Astrocyte (in vitro differentiated cells and primary cell): ENCODE data around the gene PRDX3. TPM values are rescaled to one million over a fixed set of nuclear protein-coding genes. Genes with fewer than 3 reads are reported as not detected.

ENCODE experiments used
- DNase-seq: peaks from one replicate; pipeline ENCODE4 v3.0.0-alpha.2; 2010; ENCODE audit warnings: low read depth
- FAIRE-seq: peaks from 2 replicates; lab custom pipeline; 2011; peaks lifted over from hg19 to GRCh38; lab: Jason Lieb, UNC
- H2AFZ ChIP-seq: 2 replicates; pipeline ENCODE4 v1.6.0; 2012; ENCODE audit warnings: low read depth, low read length, inconsistent platforms
- H3K27ac ChIP-seq: 2 replicates; pipeline ENCODE4 v1.5.1; 2011; ENCODE audit warnings: low read depth, low read length, inconsistent platforms
- H3K27me3 ChIP-seq: 2 replicates; pipeline ENCODE4 v1.6.0; 2011; ENCODE audit warnings: low read length, inconsistent platforms; ENCODE audit not compliant: insufficient read depth
- H3K36me3 ChIP-seq: 2 replicates; pipeline ENCODE4 v1.5.1; 2011; ENCODE audit warnings: low read length, inconsistent platforms; ENCODE audit not compliant: insufficient read depth
- H3K4me1 ChIP-seq: 2 replicates; pipeline ENCODE4 v1.5.1; 2011; ENCODE audit warnings: low read length, inconsistent platforms; ENCODE audit not compliant: insufficient read depth
- H3K4me2 ChIP-seq: 2 replicates; pipeline ENCODE4 v1.6.0; 2012; ENCODE audit warnings: low read length, inconsistent platforms
- H3K4me3 ChIP-seq: 2 replicates; pipeline ENCODE4 v1.5.1; 2011; ENCODE audit warnings: low read depth, mild to moderate bottlenecking, low read length, inconsistent platforms; ENCODE audit not compliant: insufficient read depth
- H3K79me2 ChIP-seq: 2 replicates; pipeline ENCODE4 v1.6.0; 2012; ENCODE audit warnings: mild to moderate bottlenecking, low read length, inconsistent platforms; ENCODE audit not compliant: insufficient read depth
- H3K9ac ChIP-seq: 2 replicates; pipeline ENCODE4 v1.6.0; 2012; ENCODE audit warnings: mild to moderate bottlenecking, low read length, inconsistent platforms
- H3K9me3 ChIP-seq: 2 replicates; pipeline ENCODE4 v1.5.1; 2012; ENCODE audit warnings: low read depth, mild to moderate bottlenecking, low read length, inconsistent platforms; ENCODE audit not compliant: insufficient read depth
- H4K20me1 ChIP-seq: 2 replicates; pipeline ENCODE4 v1.6.0; 2012; ENCODE audit warnings: low read length, inconsistent platforms; ENCODE audit not compliant: insufficient read depth
- H3K27ac Mint-ChIP-seq: one replicate; pipeline ENCODE4 v1.8.0; 2021; ENCODE audit warnings: mild to moderate bottlenecking, mixed read lengths; ENCODE audit not compliant: unreplicated experiment
- H3K27me3 Mint-ChIP-seq: one replicate; pipeline ENCODE4 v1.8.0; 2021; ENCODE audit warnings: low read depth, mixed read lengths; ENCODE audit not compliant: unreplicated experiment
- H3K36me3 Mint-ChIP-seq: one replicate; pipeline ENCODE4 v1.8.0; 2021; ENCODE audit warnings: low read depth, mixed read lengths; ENCODE audit not compliant: unreplicated experiment
- H3K4me1 Mint-ChIP-seq: one replicate; pipeline ENCODE4 v1.8.0; 2021; ENCODE audit warnings: low read depth, mixed read lengths; ENCODE audit not compliant: unreplicated experiment
- H3K4me3 Mint-ChIP-seq: one replicate; pipeline ENCODE4 v1.8.0; 2021; ENCODE audit warnings: mild to moderate bottlenecking, moderate library complexity, mixed read lengths; ENCODE audit not compliant: unreplicated experiment
- H3K9me3 Mint-ChIP-seq: one replicate; pipeline ENCODE4 v1.8.0; 2021; ENCODE audit warnings: mild to moderate bottlenecking, mixed read lengths; ENCODE audit not compliant: unreplicated experiment
- EZH2 ChIP-seq: IDR thresholded peaks from 2 replicates; pipeline ENCODE4 v1.6.1; 2012; ENCODE audit warnings: mild to moderate bottlenecking, low read length, inconsistent platforms; ENCODE audit not compliant: insufficient read depth
- total RNA-seq: library from RNA; stranded (reverse); gene quantifications from 2 replicates; pipeline ENCODE4 v1.2.1, GENCODE V29; 2021
- TF ChIP-seq, protein P1 (sequence below): IDR thresholded peaks from 2 replicates; pipeline ENCODE4 v1.5.1; 2011; ENCODE audit warnings: low read depth, mild to moderate bottlenecking, inconsistent platforms, low read length, moderate library complexity; ENCODE audit not compliant: insufficient read depth

PRDX3 gene
- total RNA-seq, 1 donor from 2014 or later, result 127 TPM

DNA sequence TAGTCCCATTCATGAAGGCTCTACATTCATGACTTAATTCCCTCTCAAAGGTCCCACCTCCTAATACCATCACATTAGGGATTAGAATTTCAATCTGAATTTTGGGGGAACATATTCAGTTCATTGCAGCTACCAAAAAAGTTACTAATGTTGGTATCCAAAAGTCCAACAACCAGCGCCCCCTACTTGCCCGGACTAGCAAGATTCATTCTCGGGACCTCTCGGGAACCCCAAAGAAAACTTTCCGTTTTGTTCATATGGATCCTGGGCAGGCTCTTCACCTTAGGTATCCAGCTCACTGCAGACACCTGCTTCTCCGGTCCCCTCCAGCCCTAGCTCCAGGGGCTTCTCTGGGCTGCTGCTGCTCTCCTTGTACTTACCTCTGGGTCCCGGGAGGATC, 19.8 kb upstream of the PRDX3 start:
- Histone ChIP-seq H3K9ac (no peak overlapping the region), H3K27ac (no peak overlapping the region), H3K9me3 (no peaks in the 10 kb centered on the region), H3K4me2 (no peak overlapping the region), H2AFZ (no peak overlapping the region), H3K27me3 (peaks cover 4% of the 10 kb centered on the region), H3K36me3 (no peaks in the 10 kb centered on the region), H3K4me1 (peaks cover 15% of the 10 kb centered on the region), H3K79me2 (no peaks in the 10 kb centered on the region), H4K20me1 (no peaks in the 10 kb centered on the region), H3K4me3 (no peak overlapping the region)
- Mint-ChIP-seq H3K36me3 (no peaks in the 10 kb centered on the region), H3K4me3 (no peak overlapping the region), H3K27me3 (peaks cover 17% of the 10 kb centered on the region), H3K4me1 (peaks cover 8% of the 10 kb centered on the region), H3K27ac (peak overlapping the region; percentile 80), H3K9me3 (no peaks in the 10 kb centered on the region)
- DNase-seq (no peak), FAIRE-seq (no peak)
- TF ChIP-seq EZH2, result no peak
- TF ChIP-seq, protein P1, sequence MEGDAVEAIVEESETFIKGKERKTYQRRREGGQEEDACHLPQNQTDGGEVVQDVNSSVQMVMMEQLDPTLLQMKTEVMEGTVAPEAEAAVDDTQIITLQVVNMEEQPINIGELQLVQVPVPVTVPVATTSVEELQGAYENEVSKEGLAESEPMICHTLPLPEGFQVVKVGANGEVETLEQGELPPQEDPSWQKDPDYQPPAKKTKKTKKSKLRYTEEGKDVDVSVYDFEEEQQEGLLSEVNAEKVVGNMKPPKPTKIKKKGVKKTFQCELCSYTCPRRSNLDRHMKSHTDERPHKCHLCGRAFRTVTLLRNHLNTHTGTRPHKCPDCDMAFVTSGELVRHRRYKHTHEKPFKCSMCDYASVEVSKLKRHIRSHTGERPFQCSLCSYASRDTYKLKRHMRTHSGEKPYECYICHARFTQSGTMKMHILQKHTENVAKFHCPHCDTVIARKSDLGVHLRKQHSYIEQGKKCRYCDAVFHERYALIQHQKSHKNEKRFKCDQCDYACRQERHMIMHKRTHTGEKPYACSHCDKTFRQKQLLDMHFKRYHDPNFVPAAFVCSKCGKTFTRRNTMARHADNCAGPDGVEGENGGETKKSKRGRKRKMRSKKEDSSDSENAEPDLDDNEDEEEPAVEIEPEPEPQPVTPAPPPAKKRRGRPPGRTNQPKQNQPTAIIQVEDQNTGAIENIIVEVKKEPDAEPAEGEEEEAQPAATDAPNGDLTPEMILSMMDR, result peak; percentile 12

DNA sequence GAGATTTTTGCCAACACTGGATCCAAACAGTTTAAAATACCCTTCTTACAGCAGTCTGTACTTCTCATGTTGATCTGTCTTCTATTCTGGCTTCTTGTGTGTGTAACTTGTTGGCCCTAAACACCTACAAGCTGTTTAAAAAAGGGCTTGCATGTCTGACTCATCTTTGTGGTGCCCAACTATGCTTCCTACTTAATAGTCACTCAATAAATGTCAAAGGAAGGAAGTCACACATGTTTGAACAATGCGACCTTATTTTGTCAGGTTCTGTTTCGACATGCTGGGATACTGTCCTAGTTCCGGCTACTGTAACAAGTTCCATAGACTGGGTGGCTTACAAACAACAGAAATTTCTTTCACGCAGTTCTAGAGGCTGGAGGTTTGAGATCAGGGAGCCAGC, 19.3 kb upstream of the PRDX3 start:
- Histone ChIP-seq H3K79me2 (no peaks in the 10 kb centered on the region), H4K20me1 (no peaks in the 10 kb centered on the region), H3K36me3 (no peaks in the 10 kb centered on the region), H2AFZ (no peak overlapping the region), H3K9ac (no peak overlapping the region), H3K4me2 (peak overlapping the region; percentile 0), H3K9me3 (no peaks in the 10 kb centered on the region), H3K27me3 (peaks cover 4% of the 10 kb centered on the region), H3K4me3 (no peak overlapping the region), H3K4me1 (peaks cover 10% of the 10 kb centered on the region), H3K27ac (no peak overlapping the region)
- Mint-ChIP-seq H3K27ac (no peak overlapping the region), H3K4me1 (peaks cover 5% of the 10 kb centered on the region), H3K4me3 (no peak overlapping the region), H3K9me3 (no peaks in the 10 kb centered on the region), H3K27me3 (peaks cover 20% of the 10 kb centered on the region), H3K36me3 (no peaks in the 10 kb centered on the region)
- FAIRE-seq (peak; percentile 17), DNase-seq (peak; percentile 85)
- TF ChIP-seq, protein P1, result no peak
- no peak for TF ChIP-seq EZH2

DNA sequence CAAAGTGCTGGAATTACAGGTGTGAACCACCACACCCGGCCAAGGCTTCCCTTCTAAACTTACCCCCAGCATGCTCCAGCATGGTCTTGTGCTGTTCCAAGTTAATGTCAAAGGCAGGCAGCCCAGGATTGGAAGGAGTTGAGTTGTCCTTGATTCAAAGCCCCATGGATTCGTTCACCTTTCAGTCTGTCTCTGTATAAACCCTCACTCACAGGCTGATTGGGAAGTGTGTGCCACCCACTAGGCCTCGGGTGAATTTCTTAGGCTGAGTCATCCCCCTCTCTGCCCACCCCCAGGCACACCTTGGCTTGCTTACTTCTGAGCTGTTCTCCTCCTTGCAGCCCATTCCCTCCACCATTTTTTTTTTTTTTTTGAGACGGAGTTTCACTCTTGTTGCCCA, 13.3 kb upstream of the PRDX3 start:
- Histone ChIP-seq H3K4me3 (no peak overlapping the region), H3K79me2 (no peaks in the 10 kb centered on the region), H2AFZ (no peak overlapping the region), H3K9me3 (no peaks in the 10 kb centered on the region), H3K27ac (no peak overlapping the region), H3K4me2 (no peak overlapping the region), H4K20me1 (no peaks in the 10 kb centered on the region), H3K9ac (no peak overlapping the region), H3K4me1 (peaks cover 12% of the 10 kb centered on the region), H3K27me3 (no peaks in the 10 kb centered on the region), H3K36me3 (no peaks in the 10 kb centered on the region)
- Mint-ChIP-seq H3K4me3 (no peak overlapping the region), H3K9me3 (no peaks in the 10 kb centered on the region), H3K27me3 (peaks cover 13% of the 10 kb centered on the region), H3K4me1 (peaks cover 22% of the 10 kb centered on the region), H3K36me3 (no peaks in the 10 kb centered on the region), H3K27ac (no peak overlapping the region)
- no peak for FAIRE-seq
- no peak for DNase-seq
- TF ChIP-seq, protein P1, result no peak
- no peak for TF ChIP-seq EZH2
